GM18870 (cell line): ENCODE results near the gene FGD3.
A peak's percentile ranks its signal among the peaks of the same experiment; 100 is the strongest.

Experiments
- ATAC-seq: cut with Tn5 transposase; IDR thresholded peaks from one replicate; pipeline ENCODE4 v1.9.1; 2021; ENCODE audit warnings: moderate library complexity; ENCODE audit not compliant: unreplicated experiment

Gene FGD3

DNA sequence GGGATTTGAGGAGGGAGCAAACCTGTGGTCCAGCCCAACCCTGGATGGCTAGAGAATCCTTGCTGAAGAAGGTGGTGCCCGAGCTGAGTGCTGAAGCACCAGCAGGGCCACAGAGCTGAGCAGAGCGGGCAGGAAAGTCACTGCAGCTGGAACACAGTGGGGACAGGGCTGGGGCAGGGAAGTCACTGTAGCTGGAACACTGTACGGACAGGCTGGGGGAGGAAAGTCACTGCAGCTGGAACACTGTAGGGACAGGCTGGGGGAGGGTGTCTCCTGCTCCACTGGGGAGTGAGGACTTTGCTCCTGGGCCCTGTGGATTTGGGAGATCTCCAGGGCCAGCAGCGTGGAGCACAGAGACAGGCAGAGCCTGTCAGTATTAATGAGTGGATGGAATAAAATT lies 102.2 kb downstream of the FGD3 start:
- no peak for ATAC-seq

DNA sequence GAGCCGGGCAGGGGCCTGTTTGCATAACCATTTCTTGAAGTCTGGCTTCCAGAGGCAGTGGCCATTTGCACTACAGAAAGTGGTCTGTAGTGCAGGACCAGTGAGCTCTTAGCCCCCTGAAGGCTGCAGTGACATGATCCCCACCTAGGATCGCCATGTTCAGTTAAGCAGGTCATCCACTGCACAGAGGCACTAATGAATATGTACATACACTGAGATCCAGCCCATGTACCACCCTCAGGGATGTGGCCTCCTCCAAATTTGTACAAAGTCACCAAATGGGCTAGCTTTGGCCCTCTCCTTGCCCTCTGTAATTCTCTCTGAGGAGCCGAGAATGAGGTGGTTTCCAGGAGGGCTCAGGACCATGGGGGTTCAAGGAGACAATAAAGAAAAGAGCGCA lies 102.9 kb downstream of the FGD3 start:
- no peak for ATAC-seq

DNA sequence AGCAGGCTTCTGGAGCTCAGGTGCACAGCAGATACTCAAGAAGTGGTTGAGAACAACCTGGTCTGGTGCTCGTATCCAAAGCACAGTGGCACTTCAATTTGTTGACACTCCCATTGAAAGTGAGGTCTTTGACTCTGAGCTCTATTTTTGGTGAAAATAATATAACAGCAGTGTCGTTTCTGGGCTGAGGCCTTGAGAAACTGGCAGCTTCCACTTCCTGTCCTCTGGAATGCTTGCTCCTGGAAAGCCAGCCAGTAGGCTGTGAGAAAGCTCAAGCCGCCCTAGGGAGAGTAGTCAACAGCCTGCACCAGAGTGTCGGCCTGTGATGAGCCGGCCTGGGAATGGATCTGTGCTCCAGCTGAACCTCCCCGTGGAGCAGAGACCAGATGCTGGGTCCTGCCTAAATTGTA lies 104.4 kb downstream of the FGD3 start:
- no peak for ATAC-seq

DNA sequence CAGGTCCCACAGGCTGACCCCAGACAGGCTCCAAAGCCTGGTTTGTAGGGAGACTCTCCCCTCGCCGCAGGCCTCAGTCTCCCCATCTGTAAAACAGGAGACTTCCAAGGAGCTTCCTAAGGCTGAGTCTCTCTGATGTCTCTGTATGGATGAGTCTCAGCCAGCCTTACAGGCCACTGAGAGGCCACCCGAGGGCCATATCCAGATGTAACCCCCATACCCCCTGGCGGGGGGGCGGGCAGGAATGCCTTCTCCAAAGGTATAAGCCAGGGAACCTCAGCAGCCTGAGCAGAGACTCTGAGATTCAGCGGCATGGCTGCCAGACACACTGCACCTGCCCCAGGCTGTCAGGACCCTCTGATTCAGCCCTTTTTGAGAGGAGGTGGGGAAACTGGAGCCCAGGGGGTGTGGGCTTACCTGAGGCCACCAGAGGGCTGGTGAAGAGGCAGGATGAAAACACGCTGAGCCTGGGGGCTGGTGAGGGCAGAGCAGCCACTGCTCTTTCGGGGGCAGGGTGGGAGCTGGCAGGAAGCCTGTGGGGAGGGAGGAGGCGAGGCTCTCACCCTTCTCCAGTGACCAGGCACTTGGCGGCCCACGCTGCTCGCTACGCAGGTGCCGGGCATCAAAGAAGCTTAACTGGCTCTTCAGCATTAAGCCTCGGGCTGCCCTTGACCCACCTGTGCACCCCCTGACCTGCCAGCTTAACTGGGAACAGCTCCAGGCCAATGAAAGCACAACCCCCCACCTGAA lies 105.6 kb downstream of the FGD3 start:
- ATAC-seq: no peak

DNA sequence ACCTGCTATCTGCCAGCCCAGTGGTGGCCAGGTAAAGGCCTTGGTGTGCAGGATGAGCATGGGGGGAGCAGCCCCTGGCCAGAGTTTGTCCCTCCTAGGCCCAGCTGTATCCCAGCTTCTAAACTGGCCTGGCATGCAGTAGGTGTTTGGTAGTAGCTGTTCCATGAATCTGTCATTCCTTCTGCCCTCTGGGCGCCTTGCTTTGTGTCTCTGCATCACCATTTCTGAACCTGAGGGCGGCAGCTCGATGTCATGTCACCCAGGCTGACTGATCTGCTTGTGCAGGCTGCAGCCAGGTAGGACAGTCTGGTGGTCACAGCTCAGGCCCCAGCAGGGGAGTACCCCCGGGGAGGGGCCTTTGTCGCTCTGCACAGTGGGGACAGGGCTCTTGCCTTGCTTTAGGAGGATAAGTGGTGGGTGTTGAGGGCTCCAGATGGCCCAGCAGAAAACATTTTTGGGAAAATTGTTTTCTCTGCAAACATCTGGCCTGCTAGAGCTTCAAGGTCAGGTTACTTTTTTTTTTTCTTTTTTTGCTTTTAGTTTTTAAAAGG lies 106.5 kb downstream of the FGD3 start:
- no peak for ATAC-seq

DNA sequence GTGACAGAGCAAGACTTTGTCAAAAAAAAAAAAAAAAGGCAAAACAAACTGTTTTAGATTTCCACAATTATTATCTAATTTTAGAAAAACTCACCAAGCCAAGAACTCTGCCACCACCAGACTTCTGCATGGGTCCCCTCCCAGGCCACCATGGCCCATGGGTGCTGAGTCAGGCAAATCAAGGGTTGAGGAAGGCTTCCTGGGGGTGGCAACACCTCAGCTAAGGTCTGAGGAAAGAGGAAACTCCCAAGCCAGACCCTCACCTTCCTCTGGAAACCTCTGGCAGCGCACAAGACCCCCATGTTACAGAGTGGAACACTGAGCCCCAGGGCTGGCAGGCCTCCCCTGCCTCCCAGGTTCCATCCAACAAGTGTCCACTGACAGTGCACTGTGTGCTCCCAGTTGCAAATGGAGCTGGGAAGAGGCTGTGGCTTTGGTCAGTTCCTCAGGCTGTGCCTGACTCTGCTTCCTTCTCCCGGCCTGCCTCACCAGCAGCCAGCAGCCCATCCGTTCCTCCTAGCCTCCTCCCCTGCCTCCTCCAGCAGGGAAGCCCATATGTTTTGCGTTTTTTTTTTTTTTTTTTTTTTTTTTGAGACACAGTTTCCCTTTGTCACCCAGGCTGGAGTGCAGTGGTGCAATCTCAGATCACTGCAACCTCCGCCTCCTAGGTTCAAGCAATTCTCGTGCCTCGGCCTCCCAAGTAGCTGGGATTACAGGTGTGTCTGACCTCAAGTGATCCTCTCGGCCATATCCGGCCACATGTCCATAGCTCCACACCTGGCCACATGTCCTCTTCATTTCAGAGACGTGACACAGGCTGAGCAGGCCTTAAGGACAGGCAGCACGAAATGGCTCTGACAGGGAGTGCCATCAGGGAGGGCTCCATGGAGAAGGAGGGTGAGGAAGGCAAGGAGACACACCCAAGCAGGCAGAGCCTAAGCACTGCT lies 107.7 kb downstream of the FGD3 start:
- no peak for ATAC-seq

DNA sequence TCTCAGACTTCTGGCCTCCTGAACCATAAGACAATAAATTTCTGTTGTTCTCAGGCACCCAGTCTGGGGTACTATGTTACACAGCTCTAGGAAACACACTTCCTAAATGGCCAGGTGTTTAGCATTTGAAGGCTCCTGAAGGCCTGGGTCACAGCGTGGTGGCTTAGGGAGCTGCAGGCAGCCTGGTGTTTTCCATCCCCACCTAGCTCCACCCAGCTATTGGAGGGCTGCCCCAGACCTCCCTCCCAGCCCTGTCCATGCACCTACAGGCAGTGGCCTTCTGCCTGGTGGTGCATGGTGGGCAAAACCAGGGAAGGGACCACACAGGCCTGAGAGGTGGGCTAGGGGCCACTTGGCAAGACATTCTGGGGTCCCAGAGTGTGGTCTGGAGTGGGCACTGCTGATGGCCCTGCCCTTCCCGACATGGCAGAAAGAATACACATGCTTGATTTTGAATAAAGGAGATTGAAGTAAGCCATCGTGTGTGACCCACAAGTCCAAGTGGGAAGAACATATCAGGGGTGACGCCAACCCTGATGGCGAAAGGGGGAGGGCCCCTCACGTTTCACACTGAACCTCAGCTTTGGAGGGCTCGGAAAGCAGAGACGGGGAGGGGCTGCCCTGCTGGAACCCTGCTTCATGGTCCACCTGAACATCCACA lies 109.8 kb downstream of the FGD3 start:
- ATAC-seq: no peak

DNA sequence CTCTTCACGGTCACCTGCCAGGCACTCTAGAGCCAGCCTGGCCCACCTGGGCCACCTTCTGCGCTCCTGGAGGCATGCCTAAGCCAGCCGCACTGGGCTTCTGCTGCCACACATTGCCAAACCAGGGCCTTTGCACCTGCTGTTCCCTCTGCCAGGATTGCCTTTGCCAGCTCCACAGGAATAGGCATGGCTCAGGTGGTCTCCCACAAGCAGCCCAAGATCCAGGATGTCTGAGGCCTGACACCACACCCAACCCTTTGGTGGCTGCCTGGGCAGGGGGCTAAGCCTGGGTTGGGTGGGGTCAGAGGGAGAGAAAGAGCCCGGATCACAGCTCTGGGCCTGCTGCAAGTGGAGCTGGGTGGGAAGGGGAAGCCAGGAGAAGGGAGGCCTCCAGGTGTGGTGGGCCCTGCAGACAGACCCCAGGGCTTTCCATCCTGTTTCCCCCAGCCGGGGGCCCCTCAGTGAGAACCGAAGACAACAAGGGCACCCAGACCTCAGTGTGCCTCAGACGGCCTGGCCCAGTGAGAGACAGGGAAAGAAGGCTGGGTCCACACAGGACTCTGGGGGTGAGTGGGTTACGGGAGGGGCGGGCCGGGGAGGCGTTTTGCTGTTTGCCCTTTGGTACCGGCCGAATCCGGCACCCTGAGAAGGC lies 110.5 kb downstream of the FGD3 start:
- ATAC-seq: no peak

DNA sequence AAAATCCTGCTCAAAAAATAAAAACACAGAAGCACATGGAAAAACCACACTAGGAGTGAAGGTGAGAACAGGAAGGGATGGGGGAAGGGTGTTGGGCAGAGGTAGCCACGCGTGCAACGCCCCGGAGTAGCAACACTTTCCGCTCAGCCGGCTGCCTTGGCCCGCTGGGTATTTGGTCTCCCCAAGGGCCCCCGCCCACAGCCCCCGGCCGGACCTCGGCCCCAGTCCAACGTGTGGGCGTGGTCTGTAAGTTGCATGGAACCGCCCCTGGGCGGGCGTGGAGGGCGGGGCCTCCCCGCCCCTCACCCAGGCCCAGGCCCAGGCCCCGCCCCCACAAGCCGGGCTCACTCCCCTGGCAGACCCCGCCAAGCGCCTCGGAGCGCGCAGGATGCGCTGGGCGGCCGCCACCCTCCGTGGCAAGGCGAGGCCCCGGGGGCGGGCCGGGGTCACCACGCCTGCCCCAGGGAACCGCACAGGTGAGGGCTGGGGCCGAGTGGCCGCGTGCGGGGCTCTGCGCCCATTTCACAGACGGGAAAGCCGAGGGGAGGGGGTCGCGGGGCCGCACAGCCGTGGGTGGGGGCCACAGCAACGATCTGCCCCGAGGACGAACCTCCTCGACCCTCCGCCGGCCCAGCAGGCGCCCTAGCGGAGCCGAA lies 111.2 kb downstream of the FGD3 start, which contains the start of gene SUSD3:
TSS of gene SUSD3 (plus strand) at position 347 of the 656 bp plus-strand sequence. CDS start at position 389, 42 bp downstream.
- no peak for ATAC-seq

DNA sequence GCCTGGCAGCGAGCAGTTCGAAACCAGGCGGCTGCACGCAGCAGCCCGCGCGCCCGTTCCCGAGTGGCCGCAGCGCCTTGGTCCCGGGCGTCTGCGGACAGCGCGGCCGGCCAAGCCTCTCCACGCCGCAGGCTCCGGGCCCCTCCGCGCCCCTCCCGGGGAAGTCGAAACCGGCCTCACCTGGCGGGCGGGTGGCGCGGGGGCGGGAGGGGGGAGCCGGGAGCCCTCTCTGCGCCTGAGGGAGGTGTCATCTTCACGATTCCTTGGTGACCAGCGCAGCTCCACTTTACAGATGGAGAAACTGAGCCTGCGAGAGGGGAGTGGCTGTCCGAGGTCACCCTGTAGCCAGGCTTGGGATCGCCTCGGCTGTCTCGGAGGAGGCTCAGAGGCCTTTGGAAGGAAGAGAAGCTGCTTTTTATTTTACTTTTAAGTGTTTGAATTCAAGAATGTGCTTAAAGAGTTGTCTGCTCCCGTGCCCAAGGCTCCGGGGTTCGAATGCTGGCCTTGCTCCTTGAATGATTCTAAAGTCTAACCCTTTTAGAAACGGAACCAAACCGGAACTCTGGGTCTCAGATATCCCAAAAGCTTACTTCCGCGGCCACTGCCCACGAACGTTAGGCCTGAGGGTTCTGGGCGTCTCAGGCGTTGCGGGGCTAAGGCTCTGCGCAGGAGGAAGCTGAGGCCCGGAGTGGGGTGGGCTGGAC lies 111.8 kb downstream of the FGD3 start:
- ATAC-seq: no peak

DNA sequence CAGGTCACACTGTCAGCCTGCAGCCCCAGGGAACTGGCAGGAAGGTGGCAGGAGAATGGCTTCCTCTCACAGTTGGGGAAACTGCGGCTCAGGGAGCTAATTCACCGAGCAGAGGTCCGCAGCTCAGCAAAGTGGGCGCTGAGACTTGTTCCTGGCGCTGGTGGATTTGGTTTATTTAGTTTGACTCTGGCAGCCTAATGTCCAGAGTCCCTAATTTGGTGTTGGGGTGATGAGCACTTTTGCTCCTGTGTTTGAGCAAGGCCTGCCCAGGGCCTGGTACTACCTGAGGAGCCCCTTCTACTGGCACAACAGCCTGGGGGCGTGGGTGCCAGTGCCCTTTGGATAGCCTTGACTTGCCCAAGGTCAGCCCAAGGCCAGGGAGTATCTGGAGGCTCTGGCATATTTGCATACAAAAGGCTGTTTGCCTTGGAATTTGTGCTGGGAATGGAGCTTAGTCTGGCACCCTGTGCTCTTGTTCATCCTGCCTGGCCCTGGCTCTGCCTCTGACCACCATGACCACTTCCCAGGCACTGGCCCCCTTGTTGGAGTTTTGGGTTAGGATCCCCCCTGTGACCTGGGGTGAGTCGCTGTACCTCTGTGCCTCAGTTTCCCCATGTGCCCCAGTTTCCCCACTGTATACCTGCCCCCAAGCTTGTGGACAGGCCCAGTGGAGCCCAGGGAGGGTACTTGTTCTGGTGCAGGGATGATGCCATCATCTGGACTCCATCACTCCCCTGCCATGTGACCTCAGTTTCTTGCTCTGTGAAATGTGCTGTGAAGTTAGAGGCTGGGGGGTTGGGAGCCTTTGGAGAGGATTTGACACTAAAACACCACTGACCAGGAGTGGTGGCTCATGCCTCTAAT lies 112.6 kb downstream of the FGD3 start:
- ATAC-seq: no peak

DNA sequence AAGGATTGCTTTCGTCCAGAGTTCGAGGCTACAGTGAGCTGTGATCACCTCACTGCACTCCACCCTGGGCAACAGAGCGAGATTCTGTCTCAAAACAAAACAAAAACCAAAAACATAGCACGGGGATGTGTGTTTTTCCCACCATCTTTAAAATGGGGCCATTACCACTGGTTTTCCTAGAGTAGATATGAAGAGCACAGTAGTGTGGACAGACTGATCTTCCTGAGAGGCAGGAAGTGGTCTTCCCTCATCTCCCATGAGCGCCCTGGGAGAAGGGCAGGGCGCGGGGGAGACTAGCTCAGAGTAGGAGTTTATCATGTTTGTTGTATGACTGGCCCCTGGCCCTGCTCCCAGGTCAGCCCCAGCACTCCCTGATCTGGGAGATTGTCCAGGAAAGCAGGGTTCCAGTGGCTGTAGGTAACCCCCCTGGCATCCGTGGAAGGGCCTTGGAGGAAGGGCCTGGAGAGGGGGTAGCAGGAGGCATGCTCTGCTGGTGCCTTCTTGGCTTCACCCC lies 113.5 kb downstream of the FGD3 start:
- ATAC-seq: no peak

DNA sequence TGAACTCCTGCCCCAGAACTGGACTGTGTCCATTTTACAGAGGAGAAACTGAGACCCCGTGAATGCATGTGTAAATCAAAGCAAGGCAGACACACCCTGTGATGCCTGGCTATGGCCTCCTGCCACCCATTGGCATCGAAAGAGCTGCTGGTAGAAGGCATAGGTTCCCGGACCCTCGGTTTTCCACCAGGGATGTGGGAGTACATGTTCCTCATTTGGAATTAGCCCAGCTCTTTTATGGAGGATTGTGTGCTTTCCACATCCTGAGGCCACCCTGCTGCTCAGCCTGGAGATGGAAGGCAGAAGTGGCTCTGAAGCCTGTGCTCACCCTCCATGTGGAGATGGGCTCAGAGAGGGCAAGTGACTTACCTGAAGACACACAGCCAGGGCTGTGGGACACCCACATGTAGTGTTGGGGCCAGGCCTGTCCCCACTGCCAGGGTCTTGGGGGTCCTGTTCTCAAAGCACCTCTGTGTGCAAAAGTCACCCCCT lies 114.0 kb downstream of the FGD3 start:
- ATAC-seq: no peak

DNA sequence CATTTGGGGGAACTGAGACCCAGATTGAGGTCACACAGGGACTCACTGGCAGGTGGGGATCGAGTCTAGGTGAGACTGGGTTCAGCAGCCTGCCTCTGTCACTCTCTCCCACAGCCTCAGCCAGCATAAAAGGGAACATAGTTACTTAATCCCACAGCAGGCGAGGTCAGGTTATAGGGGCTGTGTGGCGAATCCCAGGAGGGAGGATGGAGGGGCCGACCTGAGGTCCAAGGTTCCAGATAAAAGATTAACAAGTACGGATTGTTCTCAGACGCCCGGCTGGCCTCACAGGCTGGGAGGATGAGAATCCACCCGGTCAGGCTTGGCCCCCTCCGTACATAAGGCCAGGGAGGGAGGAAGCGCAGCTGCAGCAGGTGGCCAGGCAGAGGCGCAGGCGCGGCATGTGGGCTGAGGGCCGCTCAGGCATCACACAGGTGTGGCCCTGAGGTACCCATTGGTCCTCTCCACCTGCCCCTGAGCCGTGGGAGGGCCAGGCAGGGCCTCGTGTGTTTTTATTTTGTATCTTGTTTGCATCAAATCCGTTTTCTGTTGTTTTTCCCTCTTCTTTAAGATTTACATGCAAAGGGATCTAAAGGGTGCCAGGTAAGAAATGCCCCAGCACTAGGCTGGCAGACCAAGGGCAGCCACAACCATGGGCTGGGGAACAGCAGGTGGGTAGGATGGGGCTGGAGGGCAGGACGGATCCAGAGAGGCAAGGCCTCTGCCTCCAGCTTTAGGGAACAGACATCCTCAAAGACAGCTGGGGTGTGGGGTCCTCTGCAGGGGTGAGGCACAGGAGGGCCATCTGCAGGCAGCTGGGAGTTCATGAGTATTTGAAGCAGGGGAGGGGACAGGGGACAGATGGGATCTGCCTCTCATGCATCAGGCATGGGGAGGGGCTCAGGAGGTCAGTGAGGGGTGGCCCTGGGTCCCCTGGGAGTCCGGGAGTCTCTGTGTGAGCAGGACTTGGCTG lies 114.8 kb downstream of the FGD3 start:
- no peak for ATAC-seq

DNA sequence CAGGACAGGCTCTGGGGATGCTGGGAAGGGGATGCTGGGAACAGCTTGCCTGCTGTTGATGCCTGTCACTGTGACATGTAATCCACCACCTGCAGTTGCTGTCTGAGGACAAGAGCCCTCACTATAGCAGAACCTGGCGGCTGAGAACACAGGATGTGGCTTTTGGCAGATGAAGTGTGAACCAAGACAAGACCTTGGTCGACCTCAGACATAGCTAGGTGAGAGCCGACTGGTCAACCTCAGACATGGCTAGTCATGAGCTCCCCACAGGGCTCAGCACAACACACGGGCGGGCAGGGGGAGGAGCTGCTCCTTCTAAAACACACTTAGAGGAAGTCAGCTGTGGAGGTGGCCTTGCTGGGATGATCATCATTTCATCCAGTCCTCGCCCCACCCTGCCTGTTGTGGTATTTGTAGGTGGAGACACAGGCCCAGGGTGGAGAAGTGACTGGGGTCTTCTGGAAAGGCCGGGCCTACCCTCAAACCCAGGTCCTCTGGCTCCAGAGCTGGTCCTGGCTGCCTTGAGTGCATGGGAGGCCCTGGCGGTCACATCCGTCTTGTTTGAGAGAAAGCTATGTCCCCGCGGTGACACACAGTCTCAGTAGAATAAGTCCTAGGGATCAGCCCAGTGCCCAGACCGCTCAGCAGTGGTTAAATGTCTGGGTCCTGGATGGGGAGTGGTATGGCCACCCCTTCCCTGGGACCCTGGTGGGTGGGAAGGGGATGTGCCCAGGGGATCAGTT lies 117.2 kb downstream of the FGD3 start:
- ATAC-seq: peak; percentile 89

DNA sequence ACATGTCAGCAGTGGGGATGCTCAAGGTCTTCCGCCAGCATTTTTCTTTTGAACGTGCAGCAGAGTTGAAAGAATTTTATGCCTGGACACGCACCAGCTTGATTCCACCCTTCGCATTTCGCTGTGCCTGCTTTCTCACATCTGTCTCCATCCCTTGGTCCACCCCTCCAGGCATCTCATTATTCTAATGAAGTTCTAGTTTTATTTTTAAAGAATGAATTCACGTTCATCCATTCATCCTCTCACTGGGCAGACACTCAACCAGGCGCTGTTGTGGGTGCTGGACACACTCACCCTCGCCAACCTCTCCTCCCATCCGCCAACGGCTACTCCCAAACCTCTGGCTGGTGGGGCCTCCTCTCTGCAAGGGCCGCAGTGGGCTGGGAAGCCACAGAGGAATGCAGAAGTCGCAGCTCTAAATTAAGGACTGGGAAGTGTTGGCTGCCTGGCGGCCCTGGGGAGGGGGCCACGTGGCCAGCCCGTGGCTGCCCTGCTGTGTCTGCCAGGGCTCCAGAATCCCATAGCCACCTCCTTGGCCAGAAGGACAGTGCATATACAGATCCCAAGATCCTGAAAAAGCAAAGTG lies 117.9 kb downstream of the FGD3 start:
- ATAC-seq: no peak
